HG03159 (cell line): Measurements from ENCODE around the gene DENND6B.
"Not testable (repeated sequence)": the region's sequence is repeated elsewhere in the genome, so short reads cannot be mapped to it uniquely, and the experiment has no call there.

Experiments
- ATAC-seq: cut with Tn5 transposase; IDR thresholded peaks from one replicate; pipeline ENCODE4 v1.9.1; 2021; ENCODE audit warnings: mild to moderate bottlenecking, moderate library complexity; ENCODE audit not compliant: unreplicated experiment

Gene DENND6B

DNA sequence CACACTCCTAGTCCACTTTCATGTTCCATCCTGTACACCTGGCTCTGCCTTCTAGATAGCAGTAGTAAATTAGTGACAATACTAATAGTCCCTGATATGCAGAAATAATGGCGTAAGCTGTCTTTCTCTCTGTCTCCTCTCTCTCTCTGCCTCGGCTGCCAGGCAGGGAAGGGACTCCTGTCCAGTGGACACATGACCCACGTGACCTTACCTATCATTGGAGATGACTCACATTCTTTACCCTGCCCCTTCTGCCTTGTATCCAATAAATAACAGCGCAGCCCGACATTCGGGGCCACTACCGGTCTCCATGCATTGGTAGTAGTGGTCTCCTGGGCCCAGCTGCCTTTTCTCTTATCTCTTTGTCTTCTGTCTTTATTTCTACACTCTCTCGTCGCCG is 53.0 kb downstream of the DENND6B start:
- ATAC-seq: not testable (repeated sequence)

DNA sequence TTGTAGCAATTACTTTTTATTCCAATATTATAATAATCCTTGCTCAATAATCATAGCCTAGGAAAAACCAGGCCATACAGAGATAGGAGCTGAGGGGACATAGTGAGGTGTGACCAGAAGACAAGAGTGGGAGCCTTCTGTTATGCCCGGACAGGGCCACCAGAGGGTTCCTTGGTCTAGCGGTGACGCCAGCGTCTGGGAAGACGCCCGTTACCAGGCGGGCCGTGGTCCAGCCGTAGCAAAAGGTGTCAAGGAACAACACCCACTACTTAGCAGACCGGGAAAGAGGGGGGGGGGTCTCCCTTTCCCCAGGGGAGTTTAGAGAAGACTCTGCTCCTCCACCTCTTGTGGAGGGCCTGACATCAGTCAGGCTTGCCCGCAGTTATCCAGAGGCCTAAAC is 53.5 kb downstream of the DENND6B start:
- not testable (repeated sequence) for ATAC-seq

DNA sequence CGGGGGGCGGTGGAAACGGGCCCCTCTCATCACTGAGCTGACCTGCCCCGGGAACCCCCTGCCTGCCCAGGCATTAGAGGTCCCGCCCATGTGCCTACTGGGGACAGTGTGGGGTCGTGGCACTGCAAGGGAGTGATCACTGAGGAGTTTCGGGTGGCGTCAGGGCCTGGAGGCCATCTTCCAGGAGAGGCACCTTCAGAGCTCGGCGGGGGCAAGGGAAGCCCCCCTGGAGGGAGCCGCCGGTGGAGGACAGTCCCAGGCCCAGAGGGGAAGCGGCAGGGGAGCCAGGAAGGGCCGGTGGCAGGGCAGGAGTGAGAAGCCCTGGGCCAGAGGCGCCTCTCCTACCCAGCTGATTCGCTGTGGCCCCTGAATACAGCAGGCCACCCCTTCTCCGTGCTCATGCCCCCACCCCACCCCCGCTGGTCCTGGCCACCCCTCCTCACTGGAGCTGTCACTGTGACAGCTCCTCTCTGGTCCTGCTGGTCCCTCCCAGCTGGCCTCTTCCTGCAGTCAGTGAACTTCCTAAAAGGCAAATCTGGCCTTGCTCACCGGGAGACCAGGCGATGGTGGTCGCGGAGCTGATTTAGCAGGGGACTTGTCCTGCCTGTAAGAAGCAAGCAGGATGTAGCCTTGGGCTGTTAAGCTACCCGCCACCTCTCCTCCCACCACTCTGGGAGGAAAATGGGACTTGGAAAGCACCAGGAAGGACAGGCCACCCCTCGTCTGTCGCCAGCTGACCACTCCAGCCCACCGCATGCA is 54.6 kb downstream of the DENND6B start:
- ATAC-seq: no peak

DNA sequence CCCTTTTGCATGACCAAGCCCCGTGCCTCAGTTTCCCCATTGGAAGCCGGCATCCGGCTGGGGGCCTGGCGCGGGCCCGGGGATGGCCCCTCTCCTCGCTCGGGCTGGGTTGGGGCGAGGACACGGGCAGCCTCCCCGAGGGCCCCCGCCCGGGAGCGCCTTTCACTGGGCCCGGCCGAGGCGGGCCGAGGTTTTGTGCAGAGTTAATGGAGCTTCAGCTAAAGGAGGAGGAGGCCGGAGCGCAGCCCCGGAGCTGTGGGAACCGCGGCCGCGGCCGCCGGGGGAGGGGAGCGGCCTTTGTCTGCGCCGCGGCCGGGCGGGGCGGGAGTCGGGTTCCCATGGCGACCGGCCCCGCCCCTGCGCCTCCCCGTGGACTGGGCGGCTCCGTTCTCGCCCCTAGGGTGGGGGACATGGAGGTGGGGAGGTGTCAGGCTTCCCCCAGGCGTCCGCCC is 55.3 kb downstream of the DENND6B start:
- no peak for ATAC-seq

DNA sequence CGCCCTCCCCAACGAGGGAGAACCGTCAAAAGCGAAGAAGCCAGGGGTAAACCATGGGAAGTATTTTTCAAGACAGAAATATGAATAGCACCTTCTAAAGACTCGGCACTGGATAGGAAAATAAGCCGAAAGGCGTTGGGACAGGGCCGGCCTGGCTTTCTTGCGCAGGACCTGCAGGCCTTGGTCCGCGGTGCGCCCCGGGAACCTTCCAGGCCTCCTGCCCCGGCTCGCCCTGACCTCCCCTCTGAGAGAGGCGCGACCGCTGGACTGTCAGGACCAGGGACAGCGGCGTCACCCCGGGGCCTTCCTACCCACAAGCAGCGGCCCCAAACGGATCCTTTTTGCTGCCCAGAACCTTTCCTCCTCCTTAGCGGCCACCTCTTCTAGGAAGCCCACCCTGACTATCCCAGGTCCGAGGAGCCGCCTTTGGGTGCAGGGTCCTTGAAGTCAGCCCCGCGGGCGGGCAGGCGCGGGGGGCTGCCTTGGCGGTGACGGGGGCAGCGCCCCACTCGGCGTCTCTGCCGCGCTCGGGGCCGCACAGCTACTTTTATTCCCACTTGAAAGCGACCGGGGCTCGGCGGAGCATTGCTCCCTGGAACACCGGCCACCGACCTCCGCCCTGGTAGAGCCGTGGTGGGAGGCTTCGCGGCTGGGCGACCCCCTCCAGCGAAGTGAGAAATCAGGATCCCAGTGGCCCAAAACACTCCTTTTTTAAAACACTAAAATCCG is 56.0 kb downstream of the DENND6B start:
- no peak for ATAC-seq

DNA sequence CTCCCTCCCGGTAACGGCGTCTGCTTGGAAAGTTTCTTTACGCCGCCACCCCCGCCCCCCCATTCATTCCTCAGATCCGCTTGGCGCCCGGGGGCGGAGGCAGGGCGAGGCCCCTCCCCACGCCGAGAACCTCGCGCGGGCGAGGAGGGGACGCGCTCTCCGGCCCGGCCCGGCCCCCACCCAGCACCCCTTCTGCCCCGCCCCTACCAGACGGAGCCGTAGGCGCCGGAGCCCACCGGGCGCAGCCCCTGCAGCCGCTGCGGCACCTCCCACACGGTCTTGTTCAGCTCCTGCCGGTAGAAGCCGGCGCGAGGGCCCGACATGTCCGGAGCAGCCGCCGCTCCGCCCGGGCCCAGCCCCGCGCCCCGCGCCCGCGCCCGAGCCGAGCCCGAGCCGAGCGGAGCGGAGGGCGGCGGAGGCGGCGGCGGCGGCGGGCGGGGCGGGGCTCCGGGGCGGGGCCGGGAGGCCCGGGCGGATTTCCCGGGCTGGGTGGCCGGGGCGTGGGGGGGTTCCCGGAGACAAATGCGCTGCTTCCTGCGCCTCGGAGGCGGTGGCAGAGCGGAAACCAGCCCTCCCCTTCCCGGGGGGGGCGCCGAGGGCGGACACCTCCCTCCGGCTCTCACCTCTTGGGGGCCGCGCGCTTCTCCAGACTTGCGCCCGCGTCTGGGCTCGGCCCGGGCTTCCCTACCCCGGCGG is 56.7 kb downstream of the DENND6B start, which contains the start of gene MAPK11:
TSS of gene MAPK11 (minus strand) at position 411 of the 696 bp plus-strand sequence. CDS start at position 323, 88 bp downstream.
- ATAC-seq: no peak

DNA sequence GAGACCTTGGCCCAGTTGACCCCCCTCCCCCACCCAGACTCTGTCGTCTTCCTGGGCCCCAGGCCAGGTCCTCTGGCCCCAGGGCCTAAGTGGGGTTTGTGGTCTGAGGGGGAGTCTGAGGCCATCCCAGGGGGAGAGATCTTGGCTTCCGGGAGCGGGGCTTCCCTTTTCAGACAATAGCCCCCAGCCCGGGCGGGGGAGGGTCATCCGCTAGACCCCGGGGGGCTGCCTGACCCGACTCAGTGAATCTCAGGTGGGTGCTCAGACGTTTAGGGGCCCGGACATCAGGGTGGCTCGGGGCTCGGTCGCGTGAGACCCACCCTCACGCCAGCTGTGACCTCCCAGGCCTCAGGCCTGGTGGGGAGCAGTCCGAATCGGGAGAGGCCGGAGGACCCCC is 57.2 kb downstream of the DENND6B start:
- ATAC-seq: no peak

DNA sequence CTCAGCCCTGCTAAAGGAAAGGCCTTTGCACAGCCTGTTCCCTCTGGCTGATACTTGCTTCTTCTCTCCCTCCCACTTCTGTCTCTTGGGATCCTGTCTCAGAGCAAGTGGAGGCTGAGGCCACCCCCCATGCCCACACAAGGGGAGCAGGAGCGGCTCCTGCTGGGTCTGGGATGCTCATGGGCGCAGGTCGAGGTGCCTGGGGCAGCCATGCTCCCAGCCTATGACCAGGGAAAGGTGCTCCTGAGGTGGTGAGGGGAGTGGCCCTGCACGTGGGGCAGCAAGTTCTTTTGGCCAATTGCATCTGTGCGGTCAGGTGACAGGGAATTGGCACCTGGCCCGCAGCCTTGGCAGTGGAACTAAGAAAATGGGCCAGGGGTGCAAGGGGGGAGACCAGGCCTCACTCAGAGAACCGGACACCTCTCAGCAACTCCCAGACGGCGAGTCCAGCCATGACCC is 58.1 kb downstream of the DENND6B start:
- no peak for ATAC-seq

DNA sequence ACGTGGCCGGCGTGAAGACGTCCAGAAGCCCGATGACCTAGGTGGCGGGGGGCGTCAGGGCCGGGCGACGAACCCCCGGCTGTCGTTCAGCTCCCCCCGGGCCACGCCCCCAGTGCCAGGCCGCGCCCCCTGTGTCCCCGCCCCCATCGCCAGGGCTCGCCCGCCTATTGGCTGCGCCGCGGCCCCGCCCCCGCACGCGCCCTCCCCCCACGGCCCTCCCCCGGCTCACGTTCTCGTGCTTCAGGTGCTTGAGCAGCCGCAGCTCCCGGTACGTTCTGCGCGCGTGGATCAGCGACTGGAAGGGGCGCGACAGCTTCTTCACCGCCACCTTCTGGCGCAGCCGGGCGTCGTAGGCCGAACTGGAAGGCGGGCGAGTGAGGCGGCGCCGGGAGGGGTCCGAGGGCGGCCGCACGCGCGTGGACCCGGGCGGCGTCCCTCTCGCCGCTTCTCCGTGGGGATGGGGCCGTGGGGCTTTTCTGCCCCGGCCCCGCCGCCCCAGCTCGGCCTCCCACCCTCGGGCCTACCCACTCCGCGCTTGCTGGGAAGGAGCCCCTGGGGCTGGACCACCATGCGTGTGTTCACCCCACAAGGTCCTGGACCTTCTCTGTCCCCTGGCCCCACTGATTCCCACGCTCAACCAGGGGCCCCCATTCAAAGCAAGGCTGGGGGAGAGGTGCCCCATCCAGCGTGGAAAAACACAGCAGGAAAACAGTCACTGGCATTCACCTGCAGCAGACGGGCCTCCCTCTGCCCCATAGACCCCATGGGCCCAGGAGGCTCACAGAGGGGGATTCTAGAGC is 59.0 kb downstream of the DENND6B start:
- no peak for ATAC-seq

DNA sequence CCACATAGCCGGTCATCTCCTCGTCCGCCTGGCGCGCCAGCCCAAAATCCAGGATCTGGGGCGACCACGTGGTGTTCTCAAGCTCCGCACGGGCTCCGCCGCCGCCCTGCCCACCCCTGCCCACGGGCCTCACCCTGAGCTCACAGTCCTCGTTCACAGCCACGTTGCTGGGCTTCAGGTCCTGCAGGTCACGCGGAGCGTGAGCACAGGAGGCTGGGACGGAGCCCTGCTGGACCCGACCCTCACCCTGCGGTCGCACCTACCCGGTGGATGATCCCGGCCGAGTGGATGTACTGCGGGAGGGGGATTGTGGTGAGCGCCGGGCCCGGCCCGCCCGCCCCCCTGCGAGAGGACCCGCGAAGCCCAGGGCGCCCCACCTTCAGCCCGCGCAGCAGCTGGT is 59.8 kb downstream of the DENND6B start:
- ATAC-seq: no peak

DNA sequence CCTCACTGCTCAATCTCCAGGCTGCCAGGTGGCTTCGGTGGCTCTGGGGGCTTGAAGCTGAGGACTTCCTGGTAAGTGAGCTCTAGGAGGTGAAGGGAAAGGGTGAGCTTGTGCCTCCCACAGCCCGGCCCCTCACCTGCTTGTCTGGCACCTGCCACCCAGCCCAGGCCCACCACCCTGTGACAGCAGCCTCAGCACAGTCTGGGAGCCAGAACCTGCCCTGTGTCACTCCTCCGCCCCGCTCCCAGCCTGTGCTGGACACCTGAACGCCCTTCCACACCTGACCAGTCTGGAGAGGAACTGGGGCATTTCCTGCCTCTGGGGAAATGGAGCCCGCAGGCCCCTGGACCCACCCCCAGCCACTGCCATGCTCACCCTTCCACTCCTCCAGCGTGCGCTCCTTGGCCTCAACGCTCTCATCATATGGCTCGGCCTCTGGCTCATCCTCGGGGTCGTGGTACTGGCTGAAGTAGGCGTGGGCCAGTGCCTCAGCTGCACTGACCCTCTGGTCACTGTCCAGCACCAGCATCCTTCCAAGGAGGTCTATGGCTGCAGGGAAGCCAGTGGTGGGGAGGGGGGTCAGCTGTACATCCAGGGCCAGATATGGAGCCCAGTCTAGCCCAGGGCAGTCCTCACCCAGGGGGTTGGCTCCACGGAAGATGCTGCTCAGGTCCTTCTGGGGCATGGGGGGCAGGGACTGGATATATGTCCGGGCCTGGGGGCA is 61.7 kb downstream of the DENND6B start:
- ATAC-seq: no peak

DNA sequence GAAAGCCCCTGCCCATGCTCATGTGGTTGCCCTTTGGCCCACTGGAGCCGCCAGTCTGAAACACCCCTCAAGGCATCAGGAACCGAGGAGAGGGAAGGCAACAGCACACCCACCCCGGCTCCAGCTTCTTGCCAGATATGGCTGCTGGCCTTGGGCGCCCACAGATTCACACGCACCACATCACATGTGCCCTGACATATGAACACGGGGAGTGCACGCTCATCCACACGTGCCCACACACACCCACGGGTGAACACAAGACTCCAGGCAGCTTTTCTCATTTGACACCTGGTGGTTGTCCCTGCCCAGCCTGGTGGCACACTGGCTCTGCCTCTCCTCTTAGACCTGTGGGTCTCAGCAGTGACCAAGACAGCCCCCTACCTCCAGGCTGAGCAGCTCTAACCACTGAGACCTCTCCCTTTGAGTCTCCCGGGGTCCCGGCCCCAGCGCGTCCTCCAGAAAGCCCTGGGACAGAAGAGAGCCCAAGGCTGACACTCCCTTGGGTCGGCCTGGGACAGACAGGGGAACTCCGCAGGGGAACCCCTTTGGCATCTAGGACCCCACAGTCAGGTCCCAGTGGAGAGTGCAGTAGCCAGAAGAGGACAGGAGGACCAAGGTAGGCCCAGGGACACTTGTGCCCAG is 62.6 kb downstream of the DENND6B start:
- ATAC-seq: no peak

DNA sequence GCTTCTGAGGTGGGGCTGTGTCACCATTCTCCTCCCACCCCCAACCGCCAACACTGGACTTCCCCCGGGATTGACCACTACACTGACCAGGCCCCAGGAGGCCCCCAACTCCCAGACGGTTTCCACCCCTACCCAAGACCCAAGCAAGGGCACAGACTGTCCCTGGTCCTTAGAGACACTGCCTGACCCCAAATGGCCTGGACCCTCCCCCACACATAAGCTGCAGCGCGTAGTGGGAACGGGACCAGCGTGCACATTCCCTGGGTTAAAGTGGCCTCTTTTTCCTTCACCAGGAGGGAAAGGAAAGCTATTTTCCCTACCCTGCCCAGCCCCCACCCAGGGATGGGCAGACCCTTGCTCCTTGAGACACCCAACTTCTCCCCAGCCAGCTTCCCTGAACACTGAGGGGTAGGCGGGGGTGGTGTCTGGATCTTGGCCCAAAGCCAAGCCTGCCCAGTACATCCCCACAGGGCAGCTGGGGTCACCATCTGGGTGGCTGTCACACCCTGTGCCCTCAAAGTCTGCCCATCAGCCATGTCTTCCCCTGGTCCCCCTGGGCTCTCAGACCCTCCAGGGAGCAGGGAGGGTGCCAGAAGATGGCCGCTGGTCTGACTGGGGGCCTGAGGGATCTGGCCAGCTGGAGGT is 63.7 kb downstream of the DENND6B start:
- ATAC-seq: no peak

DNA sequence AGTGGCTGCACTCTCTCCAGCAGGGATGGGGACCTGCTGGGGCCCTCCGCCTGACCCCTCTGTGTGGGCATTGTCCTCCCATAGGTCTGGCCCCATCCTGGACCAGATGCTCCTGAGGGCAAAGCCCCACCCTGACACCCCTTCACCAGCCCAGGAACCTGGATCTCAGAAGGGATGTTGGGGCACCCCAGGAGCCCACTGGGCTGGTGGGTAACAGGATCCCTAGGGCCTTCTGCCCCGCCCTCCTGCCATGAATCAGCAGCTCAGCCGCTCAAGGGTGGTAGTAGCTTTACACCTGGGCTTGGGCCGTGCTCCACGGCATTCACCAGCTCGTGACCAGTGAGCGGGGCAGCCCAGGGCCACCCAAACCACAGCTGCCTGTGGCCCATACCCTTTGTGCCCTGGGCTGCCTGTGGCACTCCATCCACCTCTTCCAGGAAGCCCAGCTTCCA is 64.3 kb downstream of the DENND6B start:
- ATAC-seq: no peak

DNA sequence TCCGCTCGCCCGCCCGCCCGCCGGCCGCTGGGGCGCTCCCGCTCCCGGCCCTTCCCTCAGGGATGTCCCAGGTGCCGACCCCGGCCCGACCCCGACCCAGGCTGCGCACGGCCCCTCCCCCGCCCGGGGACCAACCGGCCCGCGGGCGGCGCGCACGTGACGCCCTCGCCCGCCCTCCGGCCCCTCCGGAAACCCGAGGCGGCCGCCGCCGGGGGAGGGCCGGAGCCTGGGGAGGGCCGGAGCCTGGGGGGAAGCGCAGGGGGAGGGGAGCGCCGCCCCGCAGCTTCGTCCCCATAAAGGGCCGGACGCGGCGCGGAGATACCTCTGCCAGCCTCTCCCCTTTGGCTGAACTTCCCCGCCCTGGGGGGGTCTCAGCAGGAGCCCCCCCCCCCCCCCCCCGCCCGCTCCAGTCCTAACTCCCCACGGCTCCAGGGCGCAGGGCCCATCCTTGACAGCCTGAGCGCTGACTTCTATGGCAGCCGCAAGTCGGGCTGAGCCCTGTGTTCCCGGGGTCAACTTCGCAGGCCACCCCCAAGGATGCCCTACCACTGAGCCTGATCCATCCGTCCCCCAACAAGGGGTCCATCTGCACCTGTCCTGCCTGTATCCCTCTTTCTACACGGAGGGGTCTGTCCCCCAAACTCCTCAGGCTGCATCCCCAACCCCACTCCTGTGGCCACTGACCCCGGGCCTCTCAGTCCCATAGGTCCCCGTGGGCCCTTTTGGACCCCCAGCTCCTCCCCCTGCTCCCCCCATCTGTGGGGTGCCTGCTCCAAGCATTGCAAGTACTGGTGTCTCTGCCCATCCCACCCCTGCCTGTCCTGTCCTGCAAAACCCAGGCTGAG is 65.0 kb downstream of the DENND6B start, which contains the start of gene MAPK12:
TSS of gene MAPK12 (minus strand) at position 69 of the 845 bp plus-strand sequence. CDS start 174 bp downstream, outside the sequence.
- ATAC-seq: no peak

DNA sequence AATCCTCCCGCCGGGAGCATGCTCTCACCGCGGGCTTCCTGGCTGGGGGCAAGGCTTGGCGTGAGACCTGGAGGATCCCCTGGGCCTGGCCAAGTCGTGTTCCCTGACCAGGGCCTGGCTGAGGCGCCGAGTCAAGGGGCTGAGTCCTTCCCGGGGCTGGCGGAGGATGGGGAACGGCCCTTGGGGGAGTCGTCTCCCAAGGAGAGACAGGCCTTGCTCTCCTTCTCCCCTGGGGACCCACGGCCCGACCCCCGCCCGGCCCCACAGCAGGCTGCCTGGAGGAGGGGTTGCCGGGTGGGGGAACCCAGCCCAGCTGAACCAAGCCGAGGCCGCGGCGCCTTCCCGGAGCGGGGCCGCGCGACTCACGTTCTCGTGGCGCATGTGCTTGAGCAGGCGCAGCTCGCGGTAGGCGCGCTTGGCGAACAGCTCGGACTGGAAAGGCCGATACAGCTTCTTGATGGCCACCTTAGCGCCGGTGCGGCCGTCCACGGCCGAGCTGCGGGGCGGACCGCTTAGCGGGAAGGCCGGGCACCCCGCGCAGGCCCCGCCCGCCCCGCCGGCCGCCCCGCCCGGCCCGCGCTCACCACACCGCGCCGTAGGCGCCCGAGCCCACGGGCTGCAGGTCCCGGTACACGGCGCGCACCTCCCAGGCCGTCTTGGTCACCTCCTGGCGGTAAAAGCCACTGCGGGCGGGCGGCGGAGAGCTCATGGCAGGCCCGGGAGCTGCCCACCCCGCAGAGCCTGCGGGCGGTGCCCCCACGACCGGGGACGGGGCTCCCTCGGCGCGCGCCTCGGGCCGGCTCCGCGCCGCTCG is 65.8 kb downstream of the DENND6B start:
- ATAC-seq: no peak

DNA sequence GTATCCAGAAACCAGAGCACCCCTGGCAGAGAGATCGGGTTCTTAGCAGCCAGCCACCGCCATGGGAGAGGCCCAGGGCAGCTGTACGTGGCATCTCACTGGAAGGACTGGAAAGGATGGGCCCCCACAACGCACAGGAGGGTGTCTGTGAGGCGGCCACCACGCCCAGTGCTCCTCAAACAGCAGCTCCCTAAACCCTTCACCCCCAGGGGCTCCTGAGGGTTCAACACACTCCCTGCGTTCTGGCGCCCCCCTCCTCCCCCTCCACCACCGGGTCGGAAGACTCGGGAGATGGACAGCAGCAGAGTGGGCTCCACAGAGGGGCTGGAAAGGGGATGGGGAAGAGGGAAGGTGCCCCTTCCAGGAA is 66.4 kb downstream of the DENND6B start:
- ATAC-seq: no peak
